GM21423 (cell line): ENCODE data around the gene KIAA1328.

ENCODE experiments used
- ATAC-seq: cut with Tn5 transposase; IDR thresholded peaks from one replicate; pipeline ENCODE4 v1.9.1; 2021; ENCODE audit warnings: mild to moderate bottlenecking, moderate library complexity; ENCODE audit not compliant: unreplicated experiment

KIAA1328 gene

DNA sequence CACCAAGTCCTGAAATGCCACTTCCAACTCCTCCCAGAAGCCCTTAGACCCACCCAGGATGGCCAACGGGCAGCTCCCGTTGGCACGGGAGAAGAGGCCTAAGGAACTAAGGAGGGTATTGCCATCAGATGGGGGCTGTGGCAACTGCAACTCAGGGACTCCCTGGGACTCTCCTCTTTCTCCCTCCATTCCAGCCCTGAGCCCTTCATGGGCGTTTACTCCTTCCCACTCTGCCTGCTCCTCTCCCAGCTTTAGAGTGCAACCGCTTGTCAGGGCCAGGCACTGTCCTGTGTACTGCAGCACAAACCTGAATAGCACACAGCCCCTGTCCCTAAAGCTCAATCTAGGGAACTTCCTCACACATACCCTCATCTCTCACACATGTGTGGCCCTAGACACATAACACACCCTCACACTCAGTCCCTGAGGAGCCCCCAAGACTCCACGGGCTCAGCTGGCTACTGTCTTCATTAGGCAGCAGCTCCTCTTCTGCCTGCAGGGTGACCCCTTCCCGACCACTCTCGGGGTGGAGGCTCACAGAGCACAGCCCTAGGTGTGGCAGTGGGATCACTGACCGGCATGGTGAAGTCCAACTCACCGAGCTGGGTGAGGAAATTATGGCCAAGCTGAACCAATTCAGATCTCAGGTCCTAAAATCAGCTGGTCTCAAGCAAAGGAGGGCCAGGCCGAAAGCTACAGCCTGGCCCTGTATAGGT, 420.4 kb downstream of the KIAA1328 start:
- no peak for ATAC-seq

DNA sequence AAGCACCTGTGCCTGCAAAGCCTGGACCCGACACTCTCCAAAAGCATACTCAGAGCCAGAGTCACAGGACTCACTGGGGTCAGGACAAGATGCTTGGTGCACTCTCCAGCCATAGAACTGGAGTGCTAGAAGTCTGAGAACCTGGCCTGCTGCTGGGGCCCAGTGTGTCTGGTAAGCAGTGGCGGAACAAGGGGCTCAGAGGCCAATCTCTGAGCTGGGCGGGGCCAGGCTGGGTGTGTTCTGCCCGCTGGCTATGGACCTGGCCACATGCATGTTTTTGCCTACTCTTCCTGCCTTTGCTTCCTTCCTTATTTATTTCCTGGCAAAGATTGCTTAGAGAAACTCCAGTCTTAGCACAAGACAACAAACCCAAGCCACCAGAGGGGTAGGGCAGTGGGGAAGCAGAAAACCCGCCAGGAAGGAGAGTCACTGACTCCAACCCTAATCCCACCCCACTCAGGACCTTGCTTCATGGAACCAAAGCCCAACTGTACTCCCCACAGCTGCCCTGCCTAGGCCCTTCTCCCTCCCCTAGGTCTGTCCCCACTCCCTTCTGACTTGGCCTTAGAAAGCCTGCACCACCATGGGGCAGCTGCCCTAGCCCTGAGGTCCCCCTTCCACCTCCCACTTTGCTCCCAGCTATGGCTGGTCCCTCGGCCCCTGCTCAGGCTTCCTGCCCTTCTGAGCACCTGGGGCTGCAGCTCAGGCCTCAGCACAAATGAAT, 421.1 kb downstream of the KIAA1328 start:
- ATAC-seq = no peak

DNA sequence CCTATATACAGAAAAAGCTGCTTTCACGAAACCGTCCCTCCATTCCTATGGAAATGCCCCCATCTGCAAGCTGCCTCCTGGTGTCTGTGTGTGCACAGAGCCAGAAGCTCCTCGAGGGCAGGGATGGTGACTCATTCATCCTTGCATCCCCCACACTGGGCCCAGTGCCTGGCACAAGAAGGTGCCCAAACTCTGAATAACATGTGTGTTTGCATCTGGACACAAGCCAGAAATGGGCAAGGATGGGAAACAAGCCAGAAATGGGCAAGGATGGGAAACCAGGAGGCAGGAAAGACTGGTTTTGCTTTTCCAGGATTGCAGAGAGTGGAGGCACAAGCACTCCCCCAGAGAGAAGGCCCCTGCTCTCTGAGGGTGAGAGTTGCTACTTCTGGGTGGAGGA, 422.8 kb downstream of the KIAA1328 start:
- no peak for ATAC-seq

DNA sequence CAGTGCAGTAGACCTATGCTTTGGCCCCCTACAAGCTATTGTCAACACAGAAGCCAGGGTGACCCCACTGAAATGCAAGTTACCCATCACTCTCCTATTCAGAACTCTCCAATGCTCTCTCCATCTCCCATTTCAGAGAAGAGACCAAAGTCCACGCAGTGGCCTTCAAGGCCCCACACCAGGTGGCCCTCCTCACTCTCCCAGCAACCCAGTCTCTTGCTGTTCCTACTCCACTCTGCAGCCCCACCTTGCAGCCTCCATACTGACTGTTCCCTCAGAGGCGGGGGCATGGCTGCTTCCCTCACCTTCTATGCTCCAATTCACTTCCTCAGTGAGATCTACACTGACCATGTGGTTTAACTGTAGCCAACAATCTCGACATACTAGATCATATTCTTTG, 423.4 kb downstream of the KIAA1328 start:
- no peak for ATAC-seq

DNA sequence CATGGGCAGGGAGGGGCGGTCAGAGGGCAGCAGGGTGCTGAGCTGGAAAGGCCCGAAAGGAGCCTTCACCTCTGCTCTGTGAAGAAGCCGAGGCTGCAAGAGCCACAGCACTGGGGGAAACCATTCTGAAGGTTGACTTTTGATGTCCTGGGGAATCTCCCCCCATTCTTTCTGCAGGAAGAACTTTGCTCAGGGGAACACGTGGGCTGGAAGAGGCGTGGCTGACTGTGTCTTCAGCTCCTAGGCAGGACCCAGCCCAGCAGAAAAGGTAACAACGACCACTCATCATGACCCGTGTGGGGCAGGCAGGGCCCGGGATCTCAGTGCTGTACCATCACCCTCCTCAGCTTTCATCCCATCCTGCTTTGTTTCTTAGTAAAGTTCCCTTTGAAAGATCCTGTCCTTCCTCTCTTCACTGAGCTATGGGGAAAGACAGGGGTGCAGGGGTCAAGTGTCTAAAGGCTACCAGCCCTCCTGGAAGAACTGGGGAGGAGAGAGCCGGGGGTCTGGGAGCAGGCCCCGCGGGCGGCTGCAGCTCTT, 424.0 kb downstream of the KIAA1328 start:
- no peak for ATAC-seq

DNA sequence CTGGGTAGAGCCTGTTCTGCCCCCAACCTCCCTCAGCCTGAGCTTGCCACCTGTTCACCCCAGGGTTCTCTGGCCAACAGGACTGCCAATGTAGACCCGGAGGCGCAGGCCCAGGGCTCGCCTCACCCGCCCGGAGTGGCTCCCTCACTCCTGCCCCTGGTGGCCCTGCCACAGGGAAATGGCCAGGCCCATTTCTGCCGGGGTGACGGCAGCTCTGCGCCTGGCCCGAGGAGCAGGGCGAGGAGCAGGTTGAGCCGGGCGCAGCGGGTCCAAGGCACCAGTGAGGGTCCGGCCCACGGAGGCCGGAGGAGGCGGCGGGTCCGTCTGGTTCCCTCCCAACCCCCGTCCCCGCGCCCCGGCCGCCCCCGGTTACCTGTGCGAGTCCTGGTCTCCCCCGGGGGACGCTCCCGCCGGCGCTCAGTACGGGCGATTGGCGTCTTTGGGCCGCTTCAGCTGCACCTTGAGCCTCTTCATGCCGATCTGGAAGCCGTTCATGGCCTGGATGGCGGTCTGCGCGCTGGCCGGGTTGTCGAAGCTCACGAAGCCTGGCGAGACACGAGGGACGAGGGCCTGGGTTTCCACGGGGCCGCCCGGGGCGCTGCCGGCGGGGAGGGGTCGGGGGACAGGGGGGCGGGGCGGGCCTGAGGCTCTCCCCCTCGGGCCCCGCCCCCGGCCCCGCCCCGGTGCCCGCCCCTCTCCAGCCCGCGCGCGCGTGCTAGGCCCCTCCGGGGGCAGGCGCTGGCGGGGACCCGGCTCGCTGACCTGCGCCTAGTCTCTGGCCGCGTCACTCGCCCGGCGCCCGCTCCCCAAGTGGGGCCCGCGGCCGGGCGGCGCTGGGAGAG, 424.7 kb downstream of the KIAA1328 start:
- no peak for ATAC-seq

DNA sequence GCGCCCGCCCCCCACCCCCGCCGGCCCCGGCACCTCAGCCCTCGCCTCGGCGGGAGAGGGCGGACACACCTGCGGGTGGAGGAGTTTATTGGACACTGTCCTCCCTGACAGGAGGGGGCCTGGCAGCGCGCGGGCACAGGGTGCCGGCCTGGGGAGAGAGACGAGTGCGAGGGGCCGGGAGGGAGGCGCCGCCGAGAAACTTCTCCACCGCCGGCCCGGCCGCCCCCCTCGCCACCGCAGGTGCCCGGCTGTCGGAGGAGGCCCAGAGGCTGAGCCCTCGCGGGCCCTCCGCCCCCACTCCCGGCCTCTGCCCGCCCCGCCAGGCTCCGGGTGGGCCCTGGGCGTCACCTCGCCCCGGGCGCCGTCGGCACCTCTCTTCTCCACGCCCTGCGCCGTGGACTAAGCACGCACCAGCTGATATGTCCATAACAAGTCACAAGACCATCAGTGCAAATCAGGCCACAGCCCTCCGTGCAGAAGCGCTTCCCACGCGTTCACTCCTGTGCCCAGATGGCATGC, 425.4 kb downstream of the KIAA1328 start:
- ATAC-seq = no peak

DNA sequence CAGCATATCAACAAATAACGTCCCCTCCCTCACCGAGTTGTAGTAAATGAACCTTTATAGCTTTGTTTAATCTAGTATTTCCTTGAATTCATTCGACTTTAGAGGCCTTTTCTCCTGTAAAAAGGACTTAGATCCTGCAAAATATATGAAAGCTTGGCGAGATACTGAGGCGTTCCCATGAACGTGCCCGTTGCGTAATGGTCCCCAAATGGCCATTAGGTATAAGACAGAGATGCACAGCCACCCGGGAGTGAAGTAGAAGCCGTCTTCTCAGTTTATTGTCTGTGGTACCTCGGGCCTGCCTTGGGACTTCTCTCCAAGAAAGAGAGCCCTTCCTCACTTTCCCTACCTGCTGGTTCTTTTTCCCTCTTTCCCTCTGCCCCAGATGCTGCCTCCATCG, 426.0 kb downstream of the KIAA1328 start:
- no peak for ATAC-seq

DNA sequence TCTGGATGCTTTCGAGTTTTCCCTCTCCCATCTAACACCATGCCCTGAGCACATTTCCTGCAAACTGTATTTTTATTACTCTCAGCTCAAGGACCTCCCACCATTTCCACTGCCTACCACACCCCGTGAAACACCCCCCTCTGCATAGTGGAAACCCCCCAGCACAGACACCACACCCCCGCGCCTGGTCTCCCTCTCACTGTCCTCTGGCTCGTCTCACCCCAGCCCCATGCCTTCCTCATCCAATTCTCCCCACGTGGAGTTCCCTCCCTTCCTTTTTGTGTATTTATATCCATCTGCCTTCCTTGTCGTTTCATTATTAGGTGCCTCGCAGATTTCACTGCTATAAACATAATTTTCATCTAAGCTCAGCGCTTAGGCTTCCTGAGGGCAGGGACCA, 429.2 kb downstream of the KIAA1328 start:
- ATAC-seq = no peak

DNA sequence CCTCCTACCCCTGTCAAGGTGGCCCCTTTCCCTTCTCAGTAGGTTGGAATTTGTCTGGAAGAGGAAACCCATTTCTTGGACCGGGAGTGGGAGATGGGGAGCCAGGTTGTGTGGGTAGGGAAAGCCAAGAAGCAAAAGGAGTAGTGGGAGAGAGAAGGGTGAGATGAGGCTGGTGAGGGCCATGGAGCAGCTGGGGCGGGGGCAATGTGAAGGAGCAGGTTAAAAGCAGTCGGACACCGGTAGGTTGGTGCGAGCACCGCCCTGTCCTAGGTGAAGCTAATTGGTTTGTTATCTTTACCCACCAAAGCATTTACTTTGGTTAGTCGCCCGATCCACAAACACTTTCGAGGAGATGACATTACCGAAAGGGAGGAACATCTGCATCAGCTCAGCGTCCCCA, 429.9 kb downstream of the KIAA1328 start:
- ATAC-seq = no peak

DNA sequence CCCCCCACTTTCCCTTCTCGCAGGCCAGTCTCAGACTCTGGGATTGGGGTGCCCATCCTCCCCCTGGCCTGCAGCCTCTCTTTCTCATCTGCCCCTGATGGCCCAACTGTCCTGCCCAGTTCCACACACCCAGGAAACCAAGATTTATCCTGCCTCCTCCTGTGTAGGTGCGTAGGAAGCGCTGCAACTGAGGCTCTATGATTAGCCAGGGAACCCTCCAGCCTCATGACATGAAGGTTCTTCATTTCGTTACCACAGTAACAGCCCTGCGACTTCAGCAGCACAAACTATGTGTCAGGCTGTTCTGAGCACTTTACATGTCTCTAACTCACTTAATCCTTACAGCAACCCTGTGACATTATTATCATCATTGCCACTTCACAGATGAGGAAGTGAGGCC, 430.8 kb downstream of the KIAA1328 start:
- no peak for ATAC-seq

DNA sequence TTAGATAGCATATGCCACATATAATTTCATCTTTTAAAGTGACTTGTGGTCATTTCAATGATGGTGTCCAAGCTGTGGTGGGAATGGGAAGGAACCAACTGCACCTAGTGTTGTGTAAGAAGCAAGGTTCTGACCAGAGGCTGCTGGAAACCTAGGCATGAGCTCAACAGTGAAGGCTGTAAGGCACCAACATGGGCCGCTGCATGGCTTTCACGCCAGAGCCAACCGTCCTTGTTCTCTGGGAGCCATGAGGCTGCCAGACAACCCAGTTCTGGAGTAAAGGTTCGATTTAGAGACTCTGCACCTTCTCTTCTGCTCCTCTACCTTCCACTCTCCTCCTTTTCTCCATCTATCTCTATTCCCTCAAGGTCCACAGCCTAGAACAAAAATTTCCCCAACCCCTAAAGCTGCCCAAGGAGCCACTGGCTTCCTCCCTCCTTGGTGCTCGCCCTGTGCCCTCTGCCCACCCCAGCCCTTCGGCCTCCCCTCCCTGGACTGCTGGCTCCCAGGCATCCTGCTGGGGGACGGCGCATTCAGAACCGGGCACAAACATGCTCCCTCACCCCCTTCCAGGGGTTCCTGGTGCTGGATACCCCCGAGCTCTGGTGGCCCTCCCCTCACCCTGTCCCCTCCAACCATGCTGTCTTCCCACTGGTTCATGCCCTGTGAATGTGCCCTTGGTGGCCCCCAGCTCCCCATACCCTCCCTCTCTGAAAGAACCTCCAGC, 431.6 kb downstream of the KIAA1328 start:
- ATAC-seq = no peak

DNA sequence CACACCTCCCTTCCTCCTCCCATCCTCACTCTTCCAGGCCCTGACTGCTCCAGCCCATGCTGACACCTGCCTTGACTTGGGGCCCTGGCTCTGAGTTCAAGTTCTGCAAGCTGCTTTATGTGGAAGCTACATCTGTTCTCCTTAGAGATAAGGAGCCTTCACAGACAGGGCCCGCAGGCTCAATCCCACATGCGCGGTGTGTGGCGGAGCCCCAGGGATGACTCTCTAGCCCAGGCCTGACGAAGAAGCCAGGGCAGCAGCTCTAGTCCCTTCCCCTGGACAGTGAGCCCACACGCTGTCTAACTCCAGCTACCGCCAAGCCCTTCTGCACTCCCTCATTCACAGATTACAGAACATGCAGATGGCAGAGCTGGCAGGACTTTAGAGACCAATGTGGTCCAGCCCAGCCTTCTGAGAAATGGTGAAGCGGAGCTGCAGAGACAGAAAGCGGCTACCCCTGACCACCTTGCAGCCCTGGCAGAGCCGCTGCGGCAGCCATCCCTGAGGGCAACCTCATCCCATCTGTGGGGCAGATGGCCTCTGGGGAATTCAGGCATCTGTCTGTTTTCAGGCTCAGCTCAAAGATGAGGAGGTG, 432.4 kb downstream of the KIAA1328 start:
- ATAC-seq = no peak

DNA sequence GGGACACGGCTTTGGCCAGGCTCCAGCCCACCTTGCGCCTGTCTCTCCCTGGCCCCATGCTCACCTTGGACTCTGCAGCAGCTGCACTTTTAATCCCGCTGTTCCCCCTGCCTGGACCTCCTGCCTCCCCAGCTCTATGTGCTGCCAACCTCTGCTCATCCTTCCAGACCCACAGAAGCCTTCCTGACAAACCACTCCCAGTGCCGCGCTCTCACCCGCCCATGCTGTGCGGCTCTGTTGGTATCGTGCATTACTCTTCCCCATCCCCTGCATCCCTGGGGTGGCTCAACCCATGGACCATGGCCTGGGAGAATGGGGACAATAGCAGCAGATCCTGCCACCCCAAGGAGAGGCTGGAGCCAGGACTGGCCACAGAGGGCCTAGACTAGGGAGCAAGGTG, 433.1 kb downstream of the KIAA1328 start:
- ATAC-seq = no peak

DNA sequence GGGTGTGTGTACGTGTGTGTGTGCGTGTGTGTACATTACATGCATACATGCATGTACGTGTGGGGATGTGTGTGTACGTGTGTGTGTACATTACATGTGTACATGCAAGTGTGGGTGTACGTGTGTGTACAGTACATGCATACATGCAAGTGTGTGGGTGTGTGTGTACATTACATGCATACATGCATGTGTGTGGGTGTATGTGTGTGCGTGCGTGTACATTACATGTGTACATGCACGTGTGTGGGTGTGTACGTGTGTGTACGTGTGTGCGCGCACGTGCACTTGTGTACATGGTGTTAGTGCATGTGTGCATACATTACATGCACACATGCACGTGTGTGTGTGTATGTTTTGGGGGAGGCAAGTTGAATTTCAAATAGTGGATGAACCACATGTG, 436.0 kb downstream of the KIAA1328 start:
- ATAC-seq = no peak

DNA sequence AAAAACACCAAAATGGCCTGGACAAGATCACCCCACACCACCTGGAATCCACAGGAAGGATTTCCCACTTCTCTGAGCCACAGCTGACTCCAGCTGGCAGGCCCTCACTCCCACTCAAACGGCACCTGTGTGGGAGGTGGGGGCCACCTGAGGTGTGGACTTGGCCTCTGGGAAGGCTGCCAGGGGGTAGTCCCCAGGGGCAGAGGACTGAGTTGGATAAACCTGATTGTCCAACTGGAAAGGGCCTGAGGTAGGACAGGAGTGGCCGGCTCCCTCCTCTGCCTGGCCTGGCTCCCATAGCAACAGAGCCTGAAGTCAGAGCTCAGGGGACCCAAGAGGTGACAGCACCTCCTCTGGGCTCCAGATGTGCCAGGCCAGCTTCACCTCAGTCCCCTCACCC, 436.5 kb downstream of the KIAA1328 start:
- no peak for ATAC-seq

DNA sequence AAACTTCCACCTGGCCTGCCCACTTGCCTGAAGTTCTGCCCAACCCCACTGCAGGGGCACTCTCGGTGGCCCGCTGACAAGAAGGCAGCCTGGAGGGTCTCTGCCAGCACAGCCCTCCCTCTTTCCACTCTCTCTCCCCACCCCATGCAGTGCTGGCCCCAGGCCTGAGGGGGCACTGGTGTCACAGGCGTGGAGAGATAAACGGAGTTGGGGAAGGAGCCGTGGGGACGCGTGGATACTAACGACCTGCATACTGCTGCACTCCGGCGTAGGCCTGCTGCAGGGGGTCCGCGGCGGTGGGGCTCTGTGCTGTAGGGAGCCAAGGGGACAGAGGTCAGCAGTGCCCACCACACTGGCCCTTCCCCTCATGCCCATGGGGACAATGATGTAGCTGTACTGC, 437.4 kb downstream of the KIAA1328 start:
- ATAC-seq = no peak

DNA sequence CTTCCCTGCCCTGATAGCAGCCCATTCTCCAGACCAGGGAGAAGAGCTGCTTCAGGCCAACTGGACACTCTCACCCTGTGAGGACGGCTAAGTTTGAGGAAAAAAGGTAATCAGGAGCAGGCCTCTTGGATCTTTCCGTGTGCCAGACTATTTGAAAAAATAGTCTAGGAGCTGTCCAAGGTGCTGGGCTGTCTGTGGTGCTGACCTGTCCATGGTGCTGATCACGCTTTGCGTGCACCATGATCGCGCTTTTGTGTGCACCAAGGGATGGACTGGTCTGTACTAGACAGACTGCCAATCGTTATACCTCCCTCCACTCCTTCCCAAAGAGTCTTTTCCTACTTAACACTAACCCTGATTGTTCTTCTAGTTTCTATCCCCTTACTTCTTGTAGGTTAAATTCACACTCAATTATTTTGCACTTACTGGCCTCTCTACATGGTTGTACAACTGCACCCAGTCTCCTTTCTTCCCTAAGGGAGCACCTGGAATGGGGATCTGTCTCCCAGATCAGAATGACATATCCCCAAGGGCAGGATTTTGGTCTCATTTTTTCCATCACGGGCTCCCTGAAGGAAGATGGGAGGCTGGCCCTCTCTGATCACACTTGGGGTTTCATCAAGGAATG, 441.2 kb downstream of the KIAA1328 start:
- no peak for ATAC-seq

DNA sequence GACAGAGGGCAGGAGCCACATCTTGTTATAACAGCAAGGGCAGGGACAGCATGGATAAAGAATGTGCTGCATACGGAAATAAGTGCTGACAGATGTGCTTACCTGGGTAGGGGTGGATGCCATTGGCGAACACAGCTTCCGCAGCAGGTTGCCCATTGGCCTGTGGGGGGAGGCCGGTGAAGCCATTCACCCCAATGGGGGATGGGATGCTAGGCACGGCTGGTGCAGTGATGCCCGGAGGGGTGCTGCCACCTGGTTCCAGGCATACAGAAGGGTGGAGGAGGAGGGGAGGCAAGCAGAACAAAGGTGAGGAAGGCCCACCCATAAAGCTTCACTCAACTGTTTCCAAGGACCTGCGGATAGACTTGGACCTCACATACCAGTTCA, 441.7 kb downstream of the KIAA1328 start:
- ATAC-seq = no peak

DNA sequence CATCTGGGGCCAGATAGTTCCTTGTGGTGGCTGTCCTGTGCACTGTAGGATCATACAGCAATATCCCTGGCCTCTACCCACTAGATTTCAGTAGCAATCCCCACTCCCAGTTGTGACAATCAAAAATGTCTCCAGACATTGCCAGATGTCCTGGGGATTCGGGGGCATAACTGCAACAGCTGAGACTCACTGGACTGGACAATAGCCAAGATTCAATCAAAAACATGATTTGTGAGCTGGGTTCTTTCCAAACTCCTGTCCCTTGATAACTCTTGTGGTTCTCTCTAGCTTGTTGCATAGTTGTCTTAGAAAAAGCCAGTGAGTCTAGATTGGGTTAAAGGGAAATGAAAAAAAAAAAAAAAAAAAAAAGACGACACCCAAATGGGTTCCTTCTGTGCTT, 443.3 kb downstream of the KIAA1328 start:
- ATAC-seq = no peak
